ENCODE measurements around the gene WIPF3. TPM values are rescaled to one million over a fixed set of nuclear protein-coding genes. Genes with fewer than 3 reads are reported as not detected.

WIPF3 gene
- total RNA-seq, 1 experiment from 2014 or later: 11.6 TPM

- Histone ChIP-seq H3K4me2 (ENCODE audit: insufficient read depth, insufficient read length, low read length) (no peak overlapping the region), H2AFZ (ENCODE audit: low read length) (no peak overlapping the region)
These were observed 158.7 kb downstream of the WIPF3 start for GRCh38 chr7:29965030-29965429.

More at GRCh38 chr7:29965030-29965429, 158.7 kb downstream of the WIPF3 start:
- Histone ChIP-seq H2AK5ac (ENCODE audit: insufficient read length, low read length) (no peak overlapping the region), H4K91ac (ENCODE audit: insufficient read length, low read depth, low read length) (no peak overlapping the region), H2BK5ac (ENCODE audit: insufficient read length, low read length) (no peak overlapping the region), H4K8ac (replicated peaks; ENCODE audit: insufficient read length, low read depth, low read length) (no peak overlapping the region), H3K9ac (ENCODE audit: extremely low read depth, insufficient read length, low read length) (no peak overlapping the region), H3K56ac (ENCODE audit: insufficient read length, low read depth, low read length) (no peak overlapping the region), H3K79me1 (ENCODE audit: insufficient read depth, low read depth, low read length, poor library complexity, severe bottlenecking) (no peaks in the 10 kb centered on the region), H4K5ac (ENCODE audit: insufficient read length, low read depth, low read length) (no peak overlapping the region), H3T11ph (ENCODE audit: low read length) (no peak overlapping the region), H3K18ac (ENCODE audit: insufficient read length, low read depth, low read length) (no peak overlapping the region), H3K23me2 (ENCODE audit: insufficient read length, low read depth, low read length, poor library complexity, severe bottlenecking) (no peaks in the 10 kb centered on the region), H3K4me1 (ENCODE audit: insufficient read depth, low read length) (no peaks in the 10 kb centered on the region), H3K9me3 (ENCODE audit: control insufficient read depth, low read depth, low read length) (no peaks in the 10 kb centered on the region), H3K27ac (ENCODE audit: insufficient read length, low read depth, low read length) (no peak overlapping the region), H3K14ac (ENCODE audit: insufficient read depth, low read length) (no peak overlapping the region), H2BK15ac (ENCODE audit: low read depth, low read length) (no peak overlapping the region), H3K27me3 (ENCODE audit: insufficient read depth, low read length) (no peaks in the 10 kb centered on the region), H3K23ac (ENCODE audit: insufficient read length, low read depth, low read length) (no peak overlapping the region), H2BK12ac (ENCODE audit: insufficient read length, low read depth, low read length) (no peak overlapping the region), H2BK20ac (ENCODE audit: low read depth, low read length, poor library complexity, severe bottlenecking) (no peak overlapping the region), H4K20me1 (ENCODE audit: control insufficient read depth, insufficient read depth, insufficient read length) (no peaks in the 10 kb centered on the region), H3K79me2 (ENCODE audit: insufficient read depth, low read length) (no peaks in the 10 kb centered on the region; the same call in none of the 2 replicates), H3K4ac (ENCODE audit: low read depth, low read length) (no peak overlapping the region), H2BK120ac (ENCODE audit: low read depth, low read length, poor library complexity, severe bottlenecking) (no peak overlapping the region)
- Mint-ChIP-seq H3K9me3 (peaks cover 2 to 10% of the 10 kb centered on the region in 2 experiments; a peak in 4 of 5 replicates), H3K4me1 (peaks cover 6 to 8% of the 10 kb centered on the region in 2 experiments), H3K27ac (peak overlapping the region in 1 of 3 experiments; percentile 47; a peak in 2 of 7 replicates), H3K36me3 (ENCODE audit: insufficient read depth in 1 of 3, low read depth in 3 of 3) (peaks cover 12 to 54% (median 51%) of the 10 kb centered on the region in 3 experiments), H3K4me3 (no peak overlapping the region), H3K27me3 (ENCODE audit: low read depth) (no peaks in the 10 kb centered on the region)
- WGBS (ENCODE audit: extremely low coverage, insufficient read length, low lambda C conversion rate): no CpG with 5 or more reads among the region's 3 CpGs
- no peak for DNase-seq
- no peak for TF ChIP-seq CTCF (conservative IDR thresholded peaks at IDR 0.05)

Other genes starting within 250 kb of the WIPF3 start
- gene PRR15, start 242.7 kb upstream of the WIPF3 start, total RNA-seq (2021): 15.1 and 15.5 TPM in 2 replicates
- 101 and 109 TPM in 2 replicates for gene SCRN1, start 183.3 kb downstream of the WIPF3 start, total RNA-seq (2021)
- 10.1 and 11.5 TPM in 2 replicates for gene FKBP14, start 220.2 kb downstream of the WIPF3 start, total RNA-seq (2021)
- 37.0 and 40.5 TPM in 2 replicates for gene PLEKHA8, start 221.9 kb downstream of the WIPF3 start, total RNA-seq (2021)

Data from H9 (cell line).